K562 (cell line): ENCODE measurements around the gene ANKLE2. TPM values are rescaled to one million over a fixed set of nuclear protein-coding genes. Genes with fewer than 3 reads are reported as not detected.

Experiments used
- C11orf30 ChIP-seq: fragments of 450-650 bp; IDR thresholded peaks from 2 replicates; pipeline ENCODE4 v1.6.1; 2016; ENCODE audit warnings: low read depth, mild to moderate bottlenecking
- HLTF ChIP-seq: fragments of 450-650 bp; IDR thresholded peaks from 2 replicates; pipeline ENCODE4 v1.6.1; 2016
- HOXB6 ChIP-seq: fragments of 250-450 bp; sonication (Bioruptor Pico); IDR thresholded peaks from 2 replicates; pipeline ENCODE4 v1.5.1; 2022; ENCODE audit warnings: mild to moderate bottlenecking, borderline replicate concordance
- KHSRP ChIP-seq: fragments of 450-650 bp; IDR thresholded peaks from 2 replicates; pipeline ENCODE4 v1.6.1; 2017
- MXI1 ChIP-seq: IDR thresholded peaks from 2 replicates; pipeline ENCODE4 v1.6.1; 2011; ENCODE audit warnings: low read depth, mild to moderate bottlenecking, improper control_type of control experiment, low read length
- NCOA1 ChIP-seq: fragments of 450-650 bp; IDR thresholded peaks from 2 replicates; pipeline ENCODE4 v1.6.1; 2016; ENCODE audit warnings: low read depth
- POLR2AphosphoS2 ChIP-seq: IDR thresholded peaks from 2 replicates; pipeline ENCODE4 v1.6.1; 2012; ENCODE audit warnings: low read length, improper control_type of control experiment
- TCF3 ChIP-seq: sonication (generic); formaldehyde crosslinking; IDR thresholded peaks from 2 replicates; pipeline ENCODE4 v1.4.0; 2020; ENCODE audit warnings: mild to moderate bottlenecking, missing genetic modification reagents
- ZBTB1 ChIP-seq: sonication (generic); formaldehyde crosslinking; IDR thresholded peaks from 2 replicates; pipeline ENCODE4 v1.8.1; 2023; ENCODE audit warnings: missing genetic modification reagents, low read depth, mild to moderate bottlenecking, borderline replicate concordance
- ZKSCAN1 ChIP-seq: fragments of 150-350 bp; IDR thresholded peaks from 2 replicates; pipeline ENCODE4 v1.6.1; 2016; ENCODE audit warnings: low read depth, low read length
- ZNF354B ChIP-seq: fragments of 250-450 bp; sonication (Bioruptor Pico); IDR thresholded peaks from 2 replicates; pipeline ENCODE4 v1.4.0; 2020
- ZNF444 ChIP-seq: fragments of 250-450 bp; sonication (Bioruptor Pico); IDR thresholded peaks from 2 replicates; pipeline ENCODE4 v1.4.0; 2020; ENCODE audit warnings: mild to moderate bottlenecking, moderate library complexity
- polyA plus RNA-seq, 8 experiments: library from polyadenylated mRNA; depleted of rRNA in 4 of 8; stranded (reverse) in 5 of 8; unstranded in 3 of 8; fragments of >200 nt; fragmentation: Nextera tagmentation in 2 of 8; fragmentation: Illumina TruSeq in 1 of 8; extraction: Ambion mirVana in 2 of 8; extraction: Trizol in 1 of 8; gene quantifications; 2 replicates each; pipeline versions ENCODE4 v1.2.1 to v1.2.3, GENCODE V29; 2011 to 2014; ENCODE audit warnings: inconsistent platforms in 1 of 8, missing spikeins in 1 of 8
- total RNA-seq, 7 experiments: library from RNA; depleted of rRNA in 6 of 7; stranded (reverse); fragments of >200 nt in 6 of 7; fragmentation: Illumina TruSeq in 2 of 7; extraction: Trizol in 2 of 7; gene quantifications; 2 replicates each; pipeline versions ENCODE4 v1.2.1 to v1.2.3, GENCODE V29; 2011 to 2021; ENCODE audit warnings: low replicate concordance in 1 of 7
- TF ChIP-seq, protein P1 (sequence below): sonication (generic); formaldehyde crosslinking; IDR thresholded peaks from 2 replicates; pipeline ENCODE4 v1.5.0; 2020; ENCODE audit warnings: missing genetic modification reagents
- TF ChIP-seq, protein P2 (sequence below): fragments of 450-650 bp; conservative IDR thresholded peaks from 2 replicates; pipeline ENCODE4 v1.6.1; 2016; ENCODE audit warnings: missing genetic modification characterization, low read depth, mild to moderate bottlenecking, missing compliant biosample characterization, moderate library complexity
- TF ChIP-seq, protein P3 (sequence below): fragments of 250-450 bp; sonication (Bioruptor Pico); IDR thresholded peaks from 2 replicates; pipeline ENCODE4 v1.5.0; 2022; ENCODE audit warnings: mild to moderate bottlenecking
- TF ChIP-seq, protein P4 (sequence below): fragments of 450-650 bp; formaldehyde crosslinking; IDR thresholded peaks from 2 replicates; pipeline ENCODE4 v1.4.0; 2020; ENCODE audit warnings: mild to moderate bottlenecking, moderate library complexity
- TF ChIP-seq, protein P5 (sequence below), 2 experiments: IDR thresholded peaks in 1 of 2; conservative IDR thresholded peaks in 1 of 2; 2 replicates each; pipeline ENCODE4 v1.6.1; 2016; ENCODE audit warnings: low read depth in 2 of 2, mild to moderate bottlenecking in 1 of 2, missing compliant biosample characterization in 1 of 2, missing genetic modification characterization in 1 of 2, moderate library complexity in 1 of 2
- TF ChIP-seq, protein P6 (sequence below): fragments of 250-450 bp; sonication (Bioruptor Pico); IDR thresholded peaks from 2 replicates; pipeline ENCODE4 v1.8.0; 2022; ENCODE audit warnings: moderate library complexity, mild to moderate bottlenecking, inconsistent platforms

Gene ANKLE2
- total and polyA plus RNA-seq, 9 of the 15 experiments (the other 6 are each of a cell fraction or from before 2014, with no cell fraction given): 3.2 to 57.7 (median 45.6) TPM

DNA sequence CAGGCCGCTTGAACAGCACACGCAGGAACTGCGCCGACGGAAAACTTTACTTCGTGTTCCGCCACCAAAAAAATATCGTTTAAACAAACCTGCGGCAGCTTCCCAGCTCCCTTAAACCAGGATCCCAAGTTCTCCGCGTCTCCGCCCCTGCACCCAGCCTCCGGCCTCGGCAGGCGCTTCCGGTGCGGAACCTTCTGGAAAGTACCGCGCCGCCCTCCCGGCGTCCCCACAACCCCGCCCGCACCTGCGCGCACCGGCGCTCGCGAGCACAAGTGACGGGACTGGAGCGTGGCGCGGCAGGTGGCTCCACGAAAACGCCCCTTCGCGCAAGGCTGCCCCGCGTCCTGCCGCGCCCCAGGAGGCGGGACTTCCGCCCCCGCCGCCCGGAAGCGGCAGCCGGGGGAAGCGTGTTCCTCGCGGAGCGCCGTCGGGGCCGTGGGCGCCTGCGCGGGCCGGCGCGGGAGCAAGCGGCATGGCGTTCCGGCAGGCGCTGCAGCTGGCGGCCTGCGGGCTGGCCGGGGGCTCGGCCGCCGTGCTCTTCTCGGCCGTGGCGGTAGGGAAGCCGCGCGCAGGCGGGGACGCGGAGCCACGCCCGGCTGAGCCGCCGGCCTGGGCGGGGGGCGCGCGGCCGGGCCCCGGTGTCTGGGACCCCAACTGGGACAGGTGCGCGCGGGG, 51.1 kb downstream of the ANKLE2 start, which contains the start of gene PGAM5 (continued):
- TF ChIP-seq HLTF: no peak
- no peak for TF ChIP-seq ZNF444 (CRISPR knock-in tag)
- TF ChIP-seq ZBTB1: no peak
- peak; percentile 54; the same call in 1 of the 2 replicates for TF ChIP-seq C11orf30
- TF ChIP-seq KHSRP: no peak
- TF ChIP-seq, protein P1, sequence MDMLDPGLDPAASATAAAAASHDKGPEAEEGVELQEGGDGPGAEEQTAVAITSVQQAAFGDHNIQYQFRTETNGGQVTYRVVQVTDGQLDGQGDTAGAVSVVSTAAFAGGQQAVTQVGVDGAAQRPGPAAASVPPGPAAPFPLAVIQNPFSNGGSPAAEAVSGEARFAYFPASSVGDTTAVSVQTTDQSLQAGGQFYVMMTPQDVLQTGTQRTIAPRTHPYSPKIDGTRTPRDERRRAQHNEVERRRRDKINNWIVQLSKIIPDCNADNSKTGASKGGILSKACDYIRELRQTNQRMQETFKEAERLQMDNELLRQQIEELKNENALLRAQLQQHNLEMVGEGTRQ (CRISPR knock-in tag): no peak
- peak; percentile 62 for TF ChIP-seq MXI1
- TF ChIP-seq POLR2AphosphoS2: peak; percentile 78; the same call in 1 of the 2 replicates
- peak; percentile 42; the same call in 1 of the 2 replicates for TF ChIP-seq ZKSCAN1
- no peak for TF ChIP-seq NCOA1
- TF ChIP-seq, protein P2, sequence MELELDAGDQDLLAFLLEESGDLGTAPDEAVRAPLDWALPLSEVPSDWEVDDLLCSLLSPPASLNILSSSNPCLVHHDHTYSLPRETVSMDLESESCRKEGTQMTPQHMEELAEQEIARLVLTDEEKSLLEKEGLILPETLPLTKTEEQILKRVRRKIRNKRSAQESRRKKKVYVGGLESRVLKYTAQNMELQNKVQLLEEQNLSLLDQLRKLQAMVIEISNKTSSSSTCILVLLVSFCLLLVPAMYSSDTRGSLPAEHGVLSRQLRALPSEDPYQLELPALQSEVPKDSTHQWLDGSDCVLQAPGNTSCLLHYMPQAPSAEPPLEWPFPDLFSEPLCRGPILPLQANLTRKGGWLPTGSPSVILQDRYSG (tag): no peak
- TF ChIP-seq, protein P3, sequence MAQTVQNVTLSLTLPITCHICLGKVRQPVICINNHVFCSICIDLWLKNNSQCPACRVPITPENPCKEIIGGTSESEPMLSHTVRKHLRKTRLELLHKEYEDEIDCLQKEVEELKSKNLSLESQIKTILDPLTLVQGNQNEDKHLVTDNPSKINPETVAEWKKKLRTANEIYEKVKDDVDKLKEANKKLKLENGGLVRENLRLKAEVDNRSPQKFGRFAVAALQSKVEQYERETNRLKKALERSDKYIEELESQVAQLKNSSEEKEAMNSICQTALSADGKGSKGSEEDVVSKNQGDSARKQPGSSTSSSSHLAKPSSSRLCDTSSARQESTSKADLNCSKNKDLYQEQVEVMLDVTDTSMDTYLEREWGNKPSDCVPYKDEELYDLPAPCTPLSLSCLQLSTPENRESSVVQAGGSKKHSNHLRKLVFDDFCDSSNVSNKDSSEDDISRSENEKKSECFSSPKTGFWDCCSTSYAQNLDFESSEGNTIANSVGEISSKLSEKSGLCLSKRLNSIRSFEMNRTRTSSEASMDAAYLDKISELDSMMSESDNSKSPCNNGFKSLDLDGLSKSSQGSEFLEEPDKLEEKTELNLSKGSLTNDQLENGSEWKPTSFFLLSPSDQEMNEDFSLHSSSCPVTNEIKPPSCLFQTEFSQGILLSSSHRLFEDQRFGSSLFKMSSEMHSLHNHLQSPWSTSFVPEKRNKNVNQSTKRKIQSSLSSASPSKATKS (CRISPR knock-in tag): no peak; the same call in 1 of the 2 replicates
- TF ChIP-seq, protein P4, sequence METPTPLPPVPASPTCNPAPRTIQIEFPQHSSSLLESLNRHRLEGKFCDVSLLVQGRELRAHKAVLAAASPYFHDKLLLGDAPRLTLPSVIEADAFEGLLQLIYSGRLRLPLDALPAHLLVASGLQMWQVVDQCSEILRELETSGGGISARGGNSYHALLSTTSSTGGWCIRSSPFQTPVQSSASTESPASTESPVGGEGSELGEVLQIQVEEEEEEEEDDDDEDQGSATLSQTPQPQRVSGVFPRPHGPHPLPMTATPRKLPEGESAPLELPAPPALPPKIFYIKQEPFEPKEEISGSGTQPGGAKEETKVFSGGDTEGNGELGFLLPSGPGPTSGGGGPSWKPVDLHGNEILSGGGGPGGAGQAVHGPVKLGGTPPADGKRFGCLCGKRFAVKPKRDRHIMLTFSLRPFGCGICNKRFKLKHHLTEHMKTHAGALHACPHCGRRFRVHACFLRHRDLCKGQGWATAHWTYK (CRISPR knock-in tag): peak; percentile 76; the same call in 1 of the 2 replicates
- TF ChIP-seq, protein P5, sequence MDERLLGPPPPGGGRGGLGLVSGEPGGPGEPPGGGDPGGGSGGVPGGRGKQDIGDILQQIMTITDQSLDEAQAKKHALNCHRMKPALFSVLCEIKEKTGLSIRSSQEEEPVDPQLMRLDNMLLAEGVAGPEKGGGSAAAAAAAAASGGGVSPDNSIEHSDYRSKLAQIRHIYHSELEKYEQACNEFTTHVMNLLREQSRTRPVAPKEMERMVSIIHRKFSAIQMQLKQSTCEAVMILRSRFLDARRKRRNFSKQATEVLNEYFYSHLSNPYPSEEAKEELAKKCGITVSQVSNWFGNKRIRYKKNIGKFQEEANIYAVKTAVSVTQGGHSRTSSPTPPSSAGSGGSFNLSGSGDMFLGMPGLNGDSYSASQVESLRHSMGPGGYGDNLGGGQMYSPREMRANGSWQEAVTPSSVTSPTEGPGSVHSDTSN (CRISPR knock-in tag; IDR thresholded peaks at IDR 0.05; ENCODE audit: low read depth): no peak
- TF ChIP-seq, protein P5 (tag; conservative IDR thresholded peaks at IDR 0.05; ENCODE audit: low read depth): no peak
- TF ChIP-seq, protein P6, sequence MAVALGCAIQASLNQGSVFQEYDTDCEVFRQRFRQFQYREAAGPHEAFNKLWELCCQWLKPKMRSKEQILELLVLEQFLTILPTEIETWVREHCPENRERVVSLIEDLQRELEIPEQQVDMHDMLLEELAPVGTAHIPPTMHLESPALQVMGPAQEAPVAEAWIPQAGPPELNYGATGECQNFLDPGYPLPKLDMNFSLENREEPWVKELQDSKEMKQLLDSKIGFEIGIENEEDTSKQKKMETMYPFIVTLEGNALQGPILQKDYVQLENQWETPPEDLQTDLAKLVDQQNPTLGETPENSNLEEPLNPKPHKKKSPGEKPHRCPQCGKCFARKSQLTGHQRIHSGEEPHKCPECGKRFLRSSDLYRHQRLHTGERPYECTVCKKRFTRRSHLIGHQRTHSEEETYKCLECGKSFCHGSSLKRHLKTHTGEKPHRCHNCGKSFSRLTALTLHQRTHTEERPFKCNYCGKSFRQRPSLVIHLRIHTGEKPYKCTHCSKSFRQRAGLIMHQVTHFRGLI: no peak
- TF ChIP-seq HOXB6 (CRISPR knock-in tag): no peak
- TF ChIP-seq ZNF354B (CRISPR knock-in tag): no peak
- peak; percentile 36; the same call in 1 of the 2 replicates for TF ChIP-seq TCF3
